ENCODE results near the gene AAMP.

- TF ChIP-seq CTCF (IDR thresholded peaks at IDR 0.05) (no peak), ELF4 (CRISPR knock-in tag; IDR thresholded peaks at IDR 0.05; ENCODE audit: low read depth) (no peak), HMGXB4 (CRISPR knock-in tag; IDR thresholded peaks at IDR 0.05) (no peak), ZNF281 (CRISPR knock-in tag; IDR thresholded peaks at IDR 0.05) (no peak), NR2C2 (CRISPR knock-in tag; IDR thresholded peaks at IDR 0.05) (no peak), SP1 (CRISPR knock-in tag; conservative IDR thresholded peaks at IDR 0.05) (no peak), IRF2 (CRISPR knock-in tag; IDR thresholded peaks at IDR 0.05; ENCODE audit: borderline replicate concordance, low read depth) (no peak)
Measured at GRCh38 chr2:218281449-218281848, 11.5 kb upstream of the AAMP start.
